ENCODE data around the gene CDH26. TPM values are rescaled to one million over a fixed set of nuclear protein-coding genes. Genes with fewer than 3 reads are reported as not detected.

Gene CDH26
- total and polyA plus RNA-seq, 7 donors = 0.74 to 5.5 (median 1.4) TPM; not detected in 2

DNA sequence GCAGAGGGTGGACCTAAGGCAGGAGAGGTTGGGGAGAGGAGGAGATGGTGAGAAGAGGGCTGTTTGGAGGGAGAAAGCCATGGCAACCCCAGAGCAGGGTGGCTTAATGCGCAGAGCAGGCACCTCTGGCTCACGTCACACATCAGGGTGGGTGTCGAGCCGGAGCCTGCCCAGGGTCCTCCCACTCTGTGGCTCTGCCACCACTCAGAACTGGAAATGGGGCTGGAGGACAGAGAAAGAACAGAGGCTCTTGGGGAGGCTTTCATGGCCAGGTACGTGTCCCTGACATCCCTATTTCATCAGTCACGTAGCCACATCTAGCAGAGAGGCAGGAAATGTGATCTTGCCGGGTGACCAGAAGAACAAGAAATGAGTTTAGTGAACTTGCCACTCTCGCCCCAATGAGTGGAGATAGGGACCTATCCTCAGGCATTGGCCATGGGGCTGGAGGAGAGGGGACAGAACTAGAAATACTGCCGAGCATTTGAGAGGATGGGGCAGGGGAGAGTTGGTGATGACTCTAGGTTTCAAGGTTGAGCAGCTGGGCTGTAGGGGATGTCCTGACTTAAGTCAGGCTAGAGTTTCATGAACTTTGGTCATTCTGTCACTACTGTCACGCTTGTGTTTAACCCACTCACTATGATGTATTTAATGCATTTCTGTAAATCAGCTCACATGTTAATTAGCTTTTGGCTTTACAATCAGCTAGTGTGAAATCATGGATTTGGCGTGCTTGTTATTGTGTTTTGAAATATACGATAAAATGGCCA lies 52.7 kb downstream of the CDH26 start:
- H3K27ac ChIP-seq = no peak overlapping the region
- H3K36me3 ChIP-seq = no peaks in the 10 kb centered on the region
- 87% methylated on average over 12 of the region's 12 CpGs for WGBS, 2 donors
- no peak for DNase-seq
- no peak for TF ChIP-seq POLR2A (IDR thresholded peaks at IDR 0.05)
- TF ChIP-seq POLR2AphosphoS5 (IDR thresholded peaks at IDR 0.05) = no peak
- TF ChIP-seq EP300 (IDR thresholded peaks at IDR 0.05) = no peak
- TF ChIP-seq, protein P1, sequence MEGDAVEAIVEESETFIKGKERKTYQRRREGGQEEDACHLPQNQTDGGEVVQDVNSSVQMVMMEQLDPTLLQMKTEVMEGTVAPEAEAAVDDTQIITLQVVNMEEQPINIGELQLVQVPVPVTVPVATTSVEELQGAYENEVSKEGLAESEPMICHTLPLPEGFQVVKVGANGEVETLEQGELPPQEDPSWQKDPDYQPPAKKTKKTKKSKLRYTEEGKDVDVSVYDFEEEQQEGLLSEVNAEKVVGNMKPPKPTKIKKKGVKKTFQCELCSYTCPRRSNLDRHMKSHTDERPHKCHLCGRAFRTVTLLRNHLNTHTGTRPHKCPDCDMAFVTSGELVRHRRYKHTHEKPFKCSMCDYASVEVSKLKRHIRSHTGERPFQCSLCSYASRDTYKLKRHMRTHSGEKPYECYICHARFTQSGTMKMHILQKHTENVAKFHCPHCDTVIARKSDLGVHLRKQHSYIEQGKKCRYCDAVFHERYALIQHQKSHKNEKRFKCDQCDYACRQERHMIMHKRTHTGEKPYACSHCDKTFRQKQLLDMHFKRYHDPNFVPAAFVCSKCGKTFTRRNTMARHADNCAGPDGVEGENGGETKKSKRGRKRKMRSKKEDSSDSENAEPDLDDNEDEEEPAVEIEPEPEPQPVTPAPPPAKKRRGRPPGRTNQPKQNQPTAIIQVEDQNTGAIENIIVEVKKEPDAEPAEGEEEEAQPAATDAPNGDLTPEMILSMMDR (IDR thresholded peaks at IDR 0.05) = no peak
- peaks cover 0 to 2% (median 0%) of the 10 kb centered on the region in 4 donors for H3K9me3 ChIP-seq
- H3K4me3 ChIP-seq = no peak overlapping the region
- no peaks in the 10 kb centered on the region for H3K4me1 ChIP-seq
- intact Hi-C loops (cut with DNase I) = no loop called here
- H3K27me3 ChIP-seq = no peaks in the 10 kb centered on the region

DNA sequence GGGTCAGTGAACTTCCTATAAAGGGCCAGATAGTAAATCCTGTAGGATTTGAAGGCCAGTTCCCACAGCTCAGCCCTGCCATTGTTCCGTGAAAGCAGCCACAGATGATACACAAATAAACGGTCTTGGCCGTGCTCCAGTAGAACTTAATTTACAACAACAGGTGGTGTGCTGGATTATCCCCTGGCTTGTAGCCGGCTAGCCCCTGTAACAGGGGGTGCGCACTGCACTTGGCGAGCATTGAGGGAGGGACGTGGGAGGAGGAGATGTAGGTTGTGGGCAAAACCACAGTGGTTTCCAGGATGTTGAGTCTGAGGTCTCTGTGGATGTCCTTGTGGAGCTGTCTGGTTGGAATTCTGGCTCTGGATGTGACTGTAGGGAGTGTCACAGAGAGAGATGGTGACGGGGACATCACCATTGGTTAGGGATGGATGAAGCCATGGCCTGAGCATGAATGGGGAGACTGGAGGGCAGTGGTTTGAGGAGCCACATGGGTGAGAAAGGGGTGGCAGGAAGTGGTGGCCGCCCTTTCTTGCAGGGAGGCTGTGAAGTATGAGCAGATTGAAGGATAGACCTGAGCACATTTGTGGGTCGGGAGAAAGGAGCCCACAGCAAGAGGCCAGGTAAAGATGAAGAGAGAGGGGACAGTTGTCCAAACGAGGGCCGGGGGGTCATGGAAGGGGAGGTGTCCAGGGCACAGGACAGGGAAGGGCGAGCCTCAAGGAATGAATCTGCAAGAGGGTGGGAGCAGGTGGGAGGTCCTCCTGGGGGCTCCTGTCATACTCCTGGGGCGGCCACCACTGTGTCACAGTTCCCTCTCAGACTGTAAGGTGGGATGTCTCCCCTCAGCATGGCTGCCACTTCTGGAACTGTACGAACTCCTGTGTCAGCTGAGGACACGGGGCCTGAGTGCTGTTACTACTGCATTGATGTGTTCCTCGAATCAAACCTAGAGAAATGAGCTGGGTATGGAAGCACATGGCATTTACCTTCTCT lies 53.6 kb downstream of the CDH26 start:
- intact Hi-C loops (cut with DNase I) = no loop called here
- Histone ChIP-seq H3K27me3 (no peaks in the 10 kb centered on the region), H3K4me1 (no peaks in the 10 kb centered on the region), H3K27ac (no peak overlapping the region), H3K36me3 (no peaks in the 10 kb centered on the region), H3K9me3 (peaks cover 0 to 2% (median 0%) of the 10 kb centered on the region in 4 donors), H3K4me3 (no peak overlapping the region)
- WGBS, 2 donors = 54 to 66% methylated on average over 17 of the region's 17 CpGs
- TF ChIP-seq, protein P1 (IDR thresholded peaks at IDR 0.05) = no peak
- no peak for TF ChIP-seq POLR2AphosphoS5 (IDR thresholded peaks at IDR 0.05)
- no peak for TF ChIP-seq POLR2A (IDR thresholded peaks at IDR 0.05)
- TF ChIP-seq EP300 (IDR thresholded peaks at IDR 0.05) = no peak
- no peak for DNase-seq

DNA sequence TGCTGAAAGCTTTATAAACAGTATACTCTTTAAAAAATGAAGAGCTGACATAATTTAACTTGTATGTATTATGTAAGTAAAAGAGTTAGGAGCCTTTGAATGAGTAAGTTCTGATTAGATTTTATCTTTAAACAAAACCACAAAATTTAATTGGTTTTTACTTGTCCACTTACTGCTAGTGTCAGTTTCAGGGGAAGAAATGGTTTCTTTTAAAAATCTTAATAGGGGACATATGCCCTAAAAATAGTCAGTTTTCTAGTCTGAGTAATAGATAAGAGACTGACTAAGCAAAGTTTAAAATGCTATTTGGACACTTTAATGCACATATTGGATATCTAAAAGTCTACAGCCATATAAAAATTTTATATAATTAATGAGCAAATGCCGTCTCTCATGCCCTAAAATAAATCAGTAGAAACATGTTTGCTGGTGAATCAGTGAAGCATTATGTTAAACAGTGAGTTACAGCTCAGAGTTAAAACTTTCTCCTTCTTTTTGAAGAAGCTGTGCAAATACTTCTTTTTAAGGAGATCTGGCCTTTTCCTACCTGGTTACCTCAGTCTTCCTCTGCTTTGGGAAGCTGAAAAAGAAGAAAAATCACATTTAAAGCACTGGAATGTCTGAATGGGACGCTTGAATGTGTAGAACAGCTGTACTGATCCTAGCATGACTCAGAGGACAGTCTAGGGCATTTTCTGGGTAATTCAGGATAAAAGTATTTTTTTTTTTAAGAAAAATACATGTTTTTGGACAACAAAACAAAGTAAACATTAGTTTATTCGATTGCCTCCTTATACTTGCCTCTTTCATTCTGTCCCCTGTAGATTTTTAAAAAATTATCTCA lies 55.3 kb downstream of the CDH26 start:
- TF ChIP-seq EP300 (IDR thresholded peaks at IDR 0.05) (no peak), POLR2AphosphoS5 (IDR thresholded peaks at IDR 0.05) (no peak), POLR2A (IDR thresholded peaks at IDR 0.05) (no peak)
- TF ChIP-seq, protein P1 (IDR thresholded peaks at IDR 0.05) = no peak
- Histone ChIP-seq H3K36me3 (no peaks in the 10 kb centered on the region), H3K27ac (no peak overlapping the region), H3K4me1 (no peaks in the 10 kb centered on the region), H3K9me3 (peaks cover 0 to 2% (median 0%) of the 10 kb centered on the region in 4 donors), H3K4me3 (no peak overlapping the region), H3K27me3 (no peaks in the 10 kb centered on the region)
- WGBS, 2 donors = 65 to 73% methylated on average over 3 of the region's 3 CpGs
- intact Hi-C loops (cut with DNase I) = no loop called here
- no peak for DNase-seq

DNA sequence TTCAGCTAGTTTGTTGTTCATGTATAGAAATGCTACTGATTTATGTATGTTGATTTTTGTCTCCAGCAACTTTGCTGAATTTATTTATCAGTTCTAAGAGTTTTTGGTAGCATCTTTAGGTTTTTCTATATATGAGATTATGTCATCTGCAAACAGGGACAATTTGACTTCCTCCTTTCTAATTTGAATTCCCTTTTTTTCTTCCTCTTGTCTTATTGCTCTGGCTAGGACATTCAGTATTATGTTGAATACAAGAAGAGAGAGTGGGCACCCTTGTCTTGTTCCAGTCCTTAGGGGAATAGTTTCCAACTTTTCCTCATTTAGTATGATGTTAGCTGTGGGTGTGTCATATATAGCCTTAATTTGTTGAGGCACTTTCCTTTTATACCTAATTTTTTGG lies 58.2 kb downstream of the CDH26 start:
- no peak for TF ChIP-seq POLR2AphosphoS5 (IDR thresholded peaks at IDR 0.05)
- TF ChIP-seq EP300 (IDR thresholded peaks at IDR 0.05) = no peak
- no peak for TF ChIP-seq POLR2A (IDR thresholded peaks at IDR 0.05)
- TF ChIP-seq, protein P1 (IDR thresholded peaks at IDR 0.05) = no peak
- Histone ChIP-seq H3K9me3 (peaks cover 0 to 2% (median 0%) of the 10 kb centered on the region in 4 donors), H3K4me3 (no peak overlapping the region), H3K27ac (no peak overlapping the region), H3K27me3 (no peaks in the 10 kb centered on the region), H3K4me1 (no peaks in the 10 kb centered on the region), H3K36me3 (no peaks in the 10 kb centered on the region)
- DNase-seq = no peak
- intact Hi-C loops (cut with DNase I) = no loop called here

All from sigmoid colon (tissue), 7 donors.